Stimulated activated CD4-positive, alpha-beta T cell treated with anti-CD3 and anti-CD28 coated beads, Interleukin-15, amount 100 ng/mL, for 24 hours (primary cell): ENCODE data around the gene SLC38A2.
A peak's percentile ranks its signal among the peaks of the same experiment; 100 is the strongest.
"Not testable (repeated sequence)": the region's sequence is repeated elsewhere in the genome, so short reads cannot be mapped to it uniquely, and the experiment has no call there.

Experiments
- DNase-seq: peaks from one replicate; pipeline ENCODE4 v3.0.0-alpha.2; 2020

Gene SLC38A2

GRCh38 chr12:46372544-46373300 is at the start of gene SLC38A2:
TSS of gene SLC38A2 (minus strand) at chr12:46372773. CDS start at chr12:46371293, 1,480 bp downstream.
- peak; percentile 98 for DNase-seq

GRCh38 chr12:46419675-46420074 is 47.1 kb upstream of the SLC38A2 start:
- no peak for DNase-seq

- no peak for DNase-seq
Observed at GRCh38 chr12:46415552-46415951, 43.0 kb upstream of the SLC38A2 start.

- no peak for DNase-seq
Observed at GRCh38 chr12:46414591-46415268, 42.2 kb upstream of the SLC38A2 start.

- DNase-seq, result no peak
Observed at GRCh38 chr12:46413368-46413767, 40.8 kb upstream of the SLC38A2 start.

GRCh38 chr12:46412857-46413256 is 40.3 kb upstream of the SLC38A2 start:
- DNase-seq, result no peak

- DNase-seq, result no peak
Observed at GRCh38 chr12:46410495-46410894, 37.9 kb upstream of the SLC38A2 start.

- DNase-seq, result no peak
Observed at GRCh38 chr12:46409974-46410373, 37.4 kb upstream of the SLC38A2 start.

GRCh38 chr12:46409342-46409741 is 36.8 kb upstream of the SLC38A2 start:
- DNase-seq, result no peak

- no peak for DNase-seq
Observed at GRCh38 chr12:46408441-46408840, 35.9 kb upstream of the SLC38A2 start.

- no peak for DNase-seq
Observed at GRCh38 chr12:46407361-46407760, 34.8 kb upstream of the SLC38A2 start.

GRCh38 chr12:46406352-46407027 is 33.9 kb upstream of the SLC38A2 start:
- no peak for DNase-seq

- no peak for DNase-seq
Observed at GRCh38 chr12:46404733-46405132, 32.2 kb upstream of the SLC38A2 start.

- no peak for DNase-seq
Observed at GRCh38 chr12:46404225-46404631, 31.7 kb upstream of the SLC38A2 start.

GRCh38 chr12:46403719-46404070 is 31.1 kb upstream of the SLC38A2 start:
- no peak for DNase-seq

- no peak for DNase-seq
Observed at GRCh38 chr12:46402941-46403718, 30.6 kb upstream of the SLC38A2 start.

- DNase-seq, result no peak
Observed at GRCh38 chr12:46402451-46402850, 29.9 kb upstream of the SLC38A2 start.

- DNase-seq, result no peak
Observed at GRCh38 chr12:46401662-46402061, 29.1 kb upstream of the SLC38A2 start.

- no peak for DNase-seq
Observed at GRCh38 chr12:46400406-46400805, 27.8 kb upstream of the SLC38A2 start.

- DNase-seq, result not testable (repeated sequence)
Observed at GRCh38 chr12:46399461-46400248, 27.1 kb upstream of the SLC38A2 start.

- DNase-seq, result no peak
Observed at GRCh38 chr12:46396826-46397225, 24.3 kb upstream of the SLC38A2 start.

GRCh38 chr12:46395388-46395787 is 22.8 kb upstream of the SLC38A2 start:
- no peak for DNase-seq
